ENCODE data around the gene TAB2. TPM values are rescaled to one million over a fixed set of nuclear protein-coding genes. Genes with fewer than 3 reads are reported as not detected.

TAB2 gene
- total and polyA plus RNA-seq, 2 of the 8 experiments (the other 6 are each of a cell fraction or from before 2014, with no cell fraction given), result 40.4 to 63.0 TPM

- FAIRE-seq, result no peak
- H2BK5ac ChIP-seq (ENCODE audit: low read depth, low read length), result no peak overlapping the region
- no peak overlapping the region for H3K18ac ChIP-seq (ENCODE audit: extremely low read depth, low read length)
- ChIA-PET POLR2A (ENCODE audit: partially characterized antibody) (interaction anchor here (1.1 to 1.6 kb wide), 2 partner anchors 10 to 20 kb away, joined by 3 to 5 read pairs; partner anchors contain the start of gene TAB2), CTCF (ENCODE audit: partially characterized antibody) (interaction anchor here (0.9 to 1.2 kb wide), 2 partner anchors 10 to 280 kb away, joined by 3 read pairs; no protein-coding TSS in a partner anchor)
- no peak for DNase-seq (ENCODE audit: low read depth in 1 of 2, low spot score in 2 of 2)
- no peak overlapping the region for H2AK5ac ChIP-seq (ENCODE audit: low read depth, low read length)
- H3K36me3 ChIP-seq (ENCODE audit: control insufficient read depth in 2 of 4, insufficient read depth in 4 of 4, low read length in 3 of 4), result no peaks in the 10 kb centered on the region
- H4K8ac ChIP-seq (ENCODE audit: extremely low read depth, insufficient read depth, low read length), result no peak overlapping the region
- no peak overlapping the region for H4K91ac ChIP-seq (replicated peaks; ENCODE audit: insufficient read length, low read length)
- H4K5ac ChIP-seq (ENCODE audit: insufficient read length, low read depth, low read length), result no peak overlapping the region
- peaks cover 22 to 99% of the 10 kb centered on the region in 2 experiments for H3K79me2 ChIP-seq (ENCODE audit: control insufficient read depth in 1 of 2, insufficient read depth in 2 of 2, low read length in 2 of 2)
- H2AFZ ChIP-seq (ENCODE audit: low read length), result no peak overlapping the region
- no peaks in the 10 kb centered on the region for H3K9me3 ChIP-seq (ENCODE audit: insufficient read depth in 2 of 2, low read depth in 1 of 2, low read length in 1 of 2)
- no peak overlapping the region for H2BK15ac ChIP-seq (ENCODE audit: low read length)
- no peak overlapping the region for H3K14ac ChIP-seq (ENCODE audit: insufficient read length)
- no peaks in the 10 kb centered on the region for H3K23me2 ChIP-seq (ENCODE audit: low read depth, low read length)
- peaks cover 0 to 13% (median 6%) of the 10 kb centered on the region in 4 experiments; a peak in 4 of 7 replicates for H3K4me1 ChIP-seq (replicated peaks in 1 of 4; ENCODE audit: control insufficient read depth in 3 of 4, insufficient read depth in 4 of 4, low read length in 3 of 4)
- no peaks in the 10 kb centered on the region for H3K27me3 ChIP-seq (replicated peaks in 1 of 4; ENCODE audit: control insufficient read depth in 3 of 4, extremely low read depth in 1 of 4, insufficient read depth in 3 of 4, low read length in 3 of 4)
- H3K56ac ChIP-seq (replicated peaks; ENCODE audit: insufficient read length, low read depth, low read length), result no peak overlapping the region
- no peaks in the 10 kb centered on the region; the same call in none of the 2 replicates for H3K79me1 ChIP-seq (ENCODE audit: low read depth, low read length)
- H3K9ac ChIP-seq (replicated peaks in 1 of 4; ENCODE audit: extremely low read depth in 1 of 4, low read depth in 3 of 4, low read length in 3 of 4), result no peak overlapping the region
- no peak overlapping the region for H3K23ac ChIP-seq (ENCODE audit: insufficient read length)
- peaks cover 2 to 5% of the 10 kb centered on the region in 2 experiments for H4K20me1 ChIP-seq (replicated peaks in 1 of 2; ENCODE audit: control insufficient read depth in 1 of 2, insufficient read depth in 2 of 2, low read length in 2 of 2)
- no peak overlapping the region for H3K4me2 ChIP-seq (ENCODE audit: insufficient read depth in 1 of 2, low read depth in 2 of 2, low read length in 2 of 2)
- H2BK12ac ChIP-seq (ENCODE audit: low read depth, low read length), result no peak overlapping the region
- no peak overlapping the region for H2BK120ac ChIP-seq (replicated peaks; ENCODE audit: low read depth, low read length)
- H2BK20ac ChIP-seq (ENCODE audit: low read length), result no peak overlapping the region
- no peak overlapping the region for H3K4me3 ChIP-seq (ENCODE audit: extremely low read depth in 1 of 4, insufficient read depth in 2 of 4, low read depth in 3 of 4, low read length in 4 of 4)
- no peak overlapping the region for H3K27ac ChIP-seq (ENCODE audit: low read depth, low read length)
- H3K4ac ChIP-seq (replicated peaks; ENCODE audit: insufficient read length, low read depth, low read length), result no peak overlapping the region
- 75% methylated on average over 1 of the region's 1 CpG; no CpG with 5 or more reads in 1 of the 2 experiments for WGBS, 2 experiments (ENCODE audit: extremely low coverage in 1 of 2, insufficient coverage in 1 of 2, insufficient read length in 1 of 2, insufficient replicate concordance in 2 of 2, low coverage in 1 of 2, low lambda C conversion rate in 2 of 2, missing lambda C conversion rate in 1 of 2)
- TF ChIP-seq POLR2AphosphoS5 (IDR thresholded peaks at IDR 0.05; ENCODE audit: low read depth, low read length) (no peak), ATF3 (IDR thresholded peaks at IDR 0.05; ENCODE audit: insufficient read depth, low read depth, low read length) (no peak)
Observed at GRCh38 chr6:149337320-149337719, 19.8 kb downstream of the TAB2 start.
